Activated CD4-positive, alpha-beta T cell treated with anti-CD3 and anti-CD28 coated beads for 36 hours (primary cell): Measurements from ENCODE around the gene NUP98. TPM values are rescaled to one million over a fixed set of nuclear protein-coding genes. Genes with fewer than 3 reads are reported as not detected.
"Not testable (repeated sequence)": the region's sequence is repeated elsewhere in the genome, so short reads cannot be mapped to it uniquely, and the experiment has no call there.

ENCODE experiments used
- ATAC-seq: fragments of 200-7000 bp; cut with Tn5 transposase; one replicate; pipeline ENCODE4 v1.10.0; 2021; ENCODE audit warnings: mild to moderate bottlenecking, moderate library complexity
- CTCF ChIA-PET: fragments of 350-600 bp; sonication (Branson Sonifier 250); formaldehyde crosslinking; loops from one replicate; lab custom pipeline; 2021; ENCODE audit warnings: antibody characterized with exemption; lab: Charles Lee
- POLR2A ChIA-PET: fragments of 350-600 bp; sonication (Branson Sonifier 250); formaldehyde crosslinking; loops from one replicate; lab custom pipeline; 2021; ENCODE audit warnings: antibody characterized with exemption, inconsistent platforms; lab: Charles Lee
- DNase-seq: peaks from one replicate; pipeline ENCODE4 v3.0.0-alpha.2; 2020
- H3K27ac Mint-ChIP-seq: one replicate; pipeline ENCODE4 v1.8.0; 2021; ENCODE audit warnings: mixed read lengths
- H3K27me3 Mint-ChIP-seq: one replicate; pipeline ENCODE4 v1.8.0; 2021; ENCODE audit warnings: mixed read lengths
- H3K36me3 Mint-ChIP-seq: one replicate; pipeline ENCODE4 v1.8.0; 2021; ENCODE audit warnings: low read depth, mixed read lengths
- H3K4me1 Mint-ChIP-seq: one replicate; pipeline ENCODE4 v1.8.0; 2021; ENCODE audit warnings: mixed read lengths
- H3K4me3 Mint-ChIP-seq: one replicate; pipeline ENCODE4 v1.8.0; 2021; ENCODE audit warnings: mild to moderate bottlenecking, moderate library complexity, mixed read lengths
- H3K9me3 Mint-ChIP-seq: one replicate; pipeline ENCODE4 v1.8.0; 2021; ENCODE audit warnings: low read depth, mixed read lengths
- intact Hi-C, 2 experiments: fragments of 100-400 bp; cut with DNase I in 1 of 2; cut with micrococcal nuclease in 1 of 2; formaldehyde crosslinking; loops; one replicate each; pipeline versions ENCODE4 v1.14.2 to v1.15.1; 2022 to 2024; cut with DNase I, micrococcal nuclease
- total RNA-seq, 2 experiments: library from RNA; stranded (reverse); gene quantifications; one replicate each; pipeline ENCODE4 v1.2.3, GENCODE V29; 2021

Gene NUP98
- total RNA-seq, 2 experiments from 2014 or later = 96.0 to 134 TPM

DNA sequence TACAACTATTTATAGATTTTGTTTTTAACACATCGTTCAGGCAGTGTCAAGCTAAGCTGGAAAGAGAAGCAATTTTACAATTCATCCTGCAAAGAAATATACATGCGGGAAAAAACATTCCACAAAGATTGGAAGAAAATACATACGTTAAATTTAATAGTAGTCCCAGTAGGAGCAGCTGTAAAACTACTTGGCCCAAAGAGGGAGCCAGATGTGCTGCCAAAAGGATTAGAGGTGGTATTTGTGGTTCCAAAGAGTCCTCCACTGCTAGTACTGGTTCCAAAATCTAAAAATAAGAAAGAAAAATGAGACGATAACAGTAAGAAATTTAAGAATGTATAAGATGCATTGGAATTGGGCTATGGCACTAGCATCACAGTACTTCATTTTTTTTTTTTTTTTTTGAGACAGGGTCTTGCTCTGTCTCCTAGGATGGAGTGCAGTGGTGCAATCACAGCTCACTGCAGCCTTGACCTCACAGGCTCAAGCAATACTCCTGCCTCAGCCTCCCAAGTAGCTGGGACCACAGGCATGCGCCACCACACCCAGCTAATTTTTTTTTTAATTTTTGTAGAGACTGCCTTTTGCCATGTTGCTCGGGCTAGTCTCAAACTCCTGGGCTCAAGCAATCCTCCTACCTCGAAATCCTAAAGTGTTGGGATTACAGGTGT, 21.5 kb downstream of the NUP98 start:
- Mint-ChIP-seq H3K27ac (no peak overlapping the region), H3K27me3 (no peaks in the 10 kb centered on the region)
- POLR2A ChIA-PET = no interaction called here

DNA sequence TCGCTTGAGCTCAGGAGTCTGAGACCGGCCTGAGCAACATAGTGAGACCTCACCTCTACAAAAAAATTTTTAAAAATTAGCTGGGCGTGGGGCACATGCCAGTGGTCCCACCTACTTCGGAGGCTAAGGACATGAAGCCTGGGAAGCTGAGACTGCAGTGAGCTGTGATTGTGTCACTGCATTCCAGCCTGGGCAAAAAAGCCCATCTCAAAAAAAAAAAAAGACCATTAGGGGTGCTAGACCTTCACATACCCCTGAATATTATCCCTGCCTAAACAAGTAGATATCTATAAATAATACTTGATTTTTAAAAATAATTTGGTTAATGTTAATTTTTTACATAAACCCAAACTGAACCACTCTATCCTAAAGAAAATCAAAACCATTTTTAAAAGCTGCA, 24.2 kb downstream of the NUP98 start:
- Mint-ChIP-seq H3K9me3 (no peaks in the 10 kb centered on the region), H3K4me1 (no peaks in the 10 kb centered on the region), H3K4me3 (no peak overlapping the region), H3K36me3 (peaks cover 58% of the 10 kb centered on the region), H3K27me3 (no peaks in the 10 kb centered on the region), H3K27ac (no peak overlapping the region)
- ChIA-PET POLR2A (interaction anchor here (0.6 kb wide), 1 partner anchor 13 kb away, joined by 4 read pairs; no protein-coding TSS in a partner anchor), CTCF (interaction anchor here (0.6 to 2.2 kb wide), 5 partner anchors 14 to 299 kb away, joined by 3 to 11 read pairs (median 3); no protein-coding TSS in a partner anchor)
- intact Hi-C loops = loop anchor here in 1 of 2 experiments (5.0 kb wide), 1 partner anchor 236 kb away; no protein-coding TSS in a partner anchor
- ATAC-seq (no peak), DNase-seq (no peak)

More for the DNA sequence above, 21.5 kb downstream of the NUP98 start:
- intact Hi-C loops = no loop called here
- DNase-seq (no peak), ATAC-seq (no peak)
- Mint-ChIP-seq H3K9me3 (no peaks in the 10 kb centered on the region), H3K4me3 (no peak overlapping the region), H3K4me1 (no peaks in the 10 kb centered on the region), H3K36me3 (peaks cover 63% of the 10 kb centered on the region)
- CTCF ChIA-PET = interaction anchor here (0.6 to 1.3 kb wide), 2 partner anchors 32 to 115 kb away, joined by 3 to 4 read pairs; partner anchors contain the start of gene PGAP2

DNA sequence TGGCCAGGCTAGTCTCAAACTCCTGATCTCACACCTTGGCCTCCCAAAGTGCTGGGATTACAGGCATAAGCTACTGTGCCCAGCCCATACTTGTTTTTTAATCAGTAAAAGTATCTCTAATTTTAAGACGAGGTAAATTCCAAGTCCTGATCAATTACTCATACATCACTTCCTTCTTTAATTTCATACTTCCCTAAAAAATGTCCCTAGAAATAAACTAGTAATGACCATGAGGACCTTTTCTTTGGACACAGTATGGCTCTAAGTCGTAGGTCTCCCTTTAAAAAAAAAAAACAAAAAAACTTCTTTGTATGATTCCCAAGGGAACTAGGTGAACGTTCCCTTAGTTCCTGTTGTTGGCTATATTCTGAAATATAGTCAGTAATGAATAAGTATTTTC, 29.8 kb downstream of the NUP98 start:
- H3K4me1 Mint-ChIP-seq = no peaks in the 10 kb centered on the region
- DNase-seq (no peak), ATAC-seq (no peak)
- intact Hi-C loops = no loop called here
- ChIA-PET CTCF (interaction anchor here (0.6 kb wide), 1 partner anchor 18 kb away, joined by 4 read pairs; no protein-coding TSS in a partner anchor), POLR2A (interaction anchor here (0.6 kb wide), 1 partner anchor 351 kb away, joined by 3 read pairs; no protein-coding TSS in a partner anchor)
- no peak overlapping the region for H3K27ac Mint-ChIP-seq
- H3K4me3 Mint-ChIP-seq = no peak overlapping the region
- no peaks in the 10 kb centered on the region for H3K9me3 Mint-ChIP-seq
- H3K36me3 Mint-ChIP-seq = peaks cover 61% of the 10 kb centered on the region
- H3K27me3 Mint-ChIP-seq = no peaks in the 10 kb centered on the region

- intact Hi-C loops, POLR2A ChIA-PET, DNase-seq: not testable (repeated sequence)
These were observed 30.5 kb downstream of the NUP98 start for GRCh38 chr11:3766836-3767235.

DNA sequence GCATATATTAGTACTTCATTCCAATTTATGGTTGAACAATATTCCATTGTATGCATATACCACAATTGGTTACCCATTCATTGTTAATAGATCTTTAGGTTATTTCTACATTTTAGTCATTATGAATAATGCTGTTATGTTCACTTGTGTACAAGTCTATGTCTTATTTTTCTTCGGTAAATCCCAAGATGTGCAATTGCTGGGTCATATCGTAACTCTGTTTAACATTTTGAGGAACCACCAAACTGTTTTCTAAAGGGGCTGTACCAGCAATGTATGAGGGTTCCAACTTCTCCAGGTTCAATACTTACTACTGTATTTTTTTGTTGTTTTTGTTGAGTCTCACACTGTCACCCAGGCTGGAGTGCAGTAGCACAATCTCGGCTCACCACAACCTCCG, 33.1 kb downstream of the NUP98 start:
- Mint-ChIP-seq H3K4me1 (no peaks in the 10 kb centered on the region), H3K27me3 (no peaks in the 10 kb centered on the region), H3K9me3 (no peaks in the 10 kb centered on the region), H3K4me3 (no peak overlapping the region), H3K36me3 (peaks cover 55% of the 10 kb centered on the region), H3K27ac (no peak overlapping the region)
- no peak for DNase-seq
- ChIA-PET CTCF (no interaction called here), POLR2A (no interaction called here)
- ATAC-seq = no peak
- intact Hi-C loops = no loop called here

More at GRCh38 chr11:3766836-3767235, 30.5 kb downstream of the NUP98 start:
- ATAC-seq, H3K27ac Mint-ChIP-seq, H3K4me3 Mint-ChIP-seq, H3K9me3 Mint-ChIP-seq, H3K27me3 Mint-ChIP-seq, H3K4me1 Mint-ChIP-seq, CTCF ChIA-PET: not testable (repeated sequence)
- peaks cover 61% of the 10 kb centered on the region for H3K36me3 Mint-ChIP-seq

DNA sequence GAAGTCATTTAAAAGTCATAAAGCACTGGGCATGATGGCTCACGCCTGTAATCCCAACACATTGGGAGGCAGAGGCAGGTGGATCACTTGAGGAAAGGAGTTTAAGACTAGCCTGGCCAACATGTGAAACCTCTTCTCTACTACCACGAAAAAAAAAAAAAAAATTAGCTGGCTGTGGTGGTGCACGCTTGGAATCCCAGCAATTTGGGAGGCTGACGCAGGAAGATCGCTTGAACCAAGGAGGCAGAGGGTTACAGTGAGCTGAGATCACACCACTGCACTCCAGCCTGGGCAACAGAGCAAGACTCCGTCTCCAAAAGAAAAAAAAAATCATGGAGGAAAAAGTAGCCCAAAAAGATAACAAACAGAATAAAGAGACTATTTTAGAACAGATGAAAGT, 42.2 kb downstream of the NUP98 start:
- Mint-ChIP-seq H3K4me3 (no peak overlapping the region), H3K9me3 (no peaks in the 10 kb centered on the region), H3K4me1 (no peaks in the 10 kb centered on the region), H3K27ac (no peak overlapping the region), H3K27me3 (no peaks in the 10 kb centered on the region), H3K36me3 (peaks cover 46% of the 10 kb centered on the region)
- intact Hi-C loops = no loop called here
- DNase-seq (no peak), ATAC-seq (no peak)
- CTCF ChIA-PET = interaction anchor here (0.6 to 1.4 kb wide), 4 partner anchors 15 to 54 kb away, joined by 3 to 6 read pairs (median 3); partner anchors contain the start of gene PGAP2
- POLR2A ChIA-PET = interaction anchor here (0.6 kb wide), 1 partner anchor 113 kb away, joined by 9 read pairs; no protein-coding TSS in a partner anchor

DNA sequence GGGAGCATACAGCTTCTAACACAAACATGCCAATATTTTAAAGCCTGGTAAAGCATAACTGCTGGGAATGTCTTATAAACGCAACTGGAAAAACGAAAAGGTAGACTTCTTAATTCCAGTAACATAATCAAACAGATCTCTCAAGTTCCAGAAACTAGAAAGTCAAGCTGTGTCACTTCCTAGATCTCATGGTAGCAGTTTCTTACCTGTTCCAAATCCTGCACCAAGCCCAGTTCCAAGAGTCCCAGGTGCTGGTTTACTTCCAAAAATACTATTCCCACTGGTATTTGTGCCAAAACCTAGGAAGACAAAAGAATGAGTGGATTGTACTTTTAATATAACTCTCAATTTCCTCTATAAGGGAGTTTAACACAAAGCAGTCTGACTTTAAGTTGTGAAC, 44.2 kb downstream of the NUP98 start:
- peaks cover 39% of the 10 kb centered on the region for H3K36me3 Mint-ChIP-seq
- intact Hi-C loops = loop anchor here in 1 of 2 experiments (5.0 kb wide), 1 partner anchor 54 kb away; the partner anchor contains the start of gene PGAP2
- CTCF ChIA-PET = interaction anchor here (0.6 kb wide), 1 partner anchor 54 kb away, joined by 3 read pairs; no protein-coding TSS in a partner anchor
- no peak overlapping the region for H3K4me3 Mint-ChIP-seq
- POLR2A ChIA-PET = no interaction called here
- DNase-seq = no peak
- H3K27me3 Mint-ChIP-seq = no peaks in the 10 kb centered on the region
- H3K4me1 Mint-ChIP-seq = peaks cover 1% of the 10 kb centered on the region
- H3K9me3 Mint-ChIP-seq = no peaks in the 10 kb centered on the region
- peak overlapping the region; percentile 37 for H3K27ac Mint-ChIP-seq
- ATAC-seq = no peak

DNA sequence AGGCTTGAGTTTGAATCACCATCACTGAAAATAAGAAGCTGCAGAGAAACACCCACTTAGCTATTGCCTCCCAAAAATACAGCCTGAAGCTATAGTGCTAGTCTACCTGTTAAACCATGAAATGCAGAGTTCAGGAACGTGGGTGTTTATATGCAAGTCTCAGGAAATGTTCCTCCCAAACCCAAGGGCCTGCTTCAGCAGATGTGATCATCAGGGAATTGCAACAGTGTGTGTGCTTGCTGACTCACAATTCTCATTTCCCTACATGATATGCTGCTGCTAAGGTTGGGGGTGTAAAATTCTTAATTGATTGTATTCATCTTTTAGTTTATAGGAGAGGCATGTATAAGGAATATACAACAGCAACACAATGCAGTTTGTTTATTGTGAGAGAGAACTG, 49.6 kb downstream of the NUP98 start:
- Mint-ChIP-seq H3K4me1 (peaks cover 9% of the 10 kb centered on the region), H3K27me3 (no peaks in the 10 kb centered on the region), H3K27ac (no peak overlapping the region), H3K4me3 (no peak overlapping the region), H3K9me3 (no peaks in the 10 kb centered on the region), H3K36me3 (peaks cover 39% of the 10 kb centered on the region)
- CTCF ChIA-PET = no interaction called here
- POLR2A ChIA-PET = no interaction called here
- ATAC-seq (no peak), DNase-seq (no peak)
- intact Hi-C loops = no loop called here

DNA sequence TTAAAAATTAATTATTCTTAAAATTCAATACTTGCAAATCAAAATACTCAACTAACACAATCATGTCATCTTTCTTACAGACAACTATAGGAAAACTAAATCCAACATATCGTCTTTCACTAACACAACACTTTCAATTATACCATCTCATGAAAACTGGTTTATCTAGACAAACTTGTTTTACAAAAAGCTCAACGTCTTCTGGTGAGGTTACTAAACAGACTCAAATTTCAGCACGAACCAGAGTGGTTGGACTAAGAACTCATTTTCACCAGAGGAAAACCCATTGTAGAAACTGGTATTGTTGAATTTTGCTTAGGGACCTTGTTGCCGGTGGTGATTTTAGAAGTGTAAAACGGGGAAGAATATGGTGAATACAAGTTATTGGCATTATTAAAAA, 52.2 kb downstream of the NUP98 start:
- ATAC-seq (no peak), DNase-seq (no peak)
- intact Hi-C loops = no loop called here
- ChIA-PET CTCF (no interaction called here), POLR2A (no interaction called here)
- Mint-ChIP-seq H3K9me3 (no peaks in the 10 kb centered on the region), H3K4me3 (no peak overlapping the region), H3K27me3 (no peaks in the 10 kb centered on the region), H3K36me3 (peaks cover 42% of the 10 kb centered on the region), H3K4me1 (peaks cover 9% of the 10 kb centered on the region), H3K27ac (no peak overlapping the region)

GRCh38 chr11:3738723-3739122, 58.6 kb downstream of the NUP98 start:
- no peak overlapping the region for H3K4me3 Mint-ChIP-seq
- H3K36me3 Mint-ChIP-seq = peaks cover 44% of the 10 kb centered on the region
- no peak overlapping the region for H3K27ac Mint-ChIP-seq
- intact Hi-C loops = no loop called here
- no peak for ATAC-seq
- ChIA-PET CTCF (no interaction called here), POLR2A (no interaction called here)
- no peak for DNase-seq
- no peaks in the 10 kb centered on the region for H3K9me3 Mint-ChIP-seq
- H3K27me3 Mint-ChIP-seq = no peaks in the 10 kb centered on the region
- H3K4me1 Mint-ChIP-seq = no peaks in the 10 kb centered on the region

DNA sequence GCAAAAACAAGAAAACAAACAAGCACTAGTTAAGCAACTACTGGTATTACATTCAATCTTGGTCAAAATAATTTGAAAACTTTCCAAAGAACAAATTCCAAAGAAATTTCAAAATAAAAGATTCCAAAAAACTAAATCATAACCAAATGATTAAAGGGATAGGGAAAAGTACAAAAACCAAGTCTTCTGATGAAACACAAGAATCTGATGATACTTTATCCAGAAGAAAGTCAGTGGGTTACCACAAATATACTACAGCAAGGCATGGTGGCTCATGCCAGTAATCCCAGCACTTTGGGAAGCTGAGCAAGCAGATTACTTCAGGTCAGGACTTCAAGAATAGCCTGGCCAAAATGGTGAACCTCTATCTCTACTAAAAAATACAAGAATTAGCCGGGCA, 59.1 kb downstream of the NUP98 start:
- no peak overlapping the region for H3K27ac Mint-ChIP-seq
- no peak for ATAC-seq
- H3K4me1 Mint-ChIP-seq = no peaks in the 10 kb centered on the region
- ChIA-PET POLR2A (no interaction called here), CTCF (no interaction called here)
- no peaks in the 10 kb centered on the region for H3K9me3 Mint-ChIP-seq
- H3K4me3 Mint-ChIP-seq = no peak overlapping the region
- H3K27me3 Mint-ChIP-seq = no peaks in the 10 kb centered on the region
- peaks cover 48% of the 10 kb centered on the region for H3K36me3 Mint-ChIP-seq
- DNase-seq = no peak
- intact Hi-C loops = no loop called here

DNA sequence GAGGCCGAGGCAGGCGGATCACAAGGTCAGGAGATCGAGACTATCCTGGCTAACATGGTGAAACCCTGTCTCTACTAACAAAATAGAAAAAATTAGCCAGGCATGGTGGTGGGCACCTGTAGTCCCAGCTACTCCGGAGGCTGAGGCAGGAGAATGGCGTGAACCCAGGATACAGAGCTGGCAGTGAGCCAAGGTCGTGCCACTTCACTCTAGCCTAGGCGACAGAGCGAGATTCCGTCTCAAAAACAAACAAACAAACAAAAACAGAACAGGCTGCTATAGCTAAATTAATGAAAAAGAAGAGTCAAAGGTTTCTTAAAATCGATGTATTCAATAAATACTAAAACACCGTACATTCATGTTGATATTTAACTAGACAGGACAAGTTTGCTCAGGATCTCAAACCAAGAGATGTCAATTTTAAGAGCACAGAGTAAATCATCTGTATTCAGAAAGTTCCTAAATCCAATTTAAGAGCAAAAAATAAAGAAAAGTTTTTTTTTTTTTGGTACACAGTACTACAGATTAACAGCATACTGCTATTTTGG, 59.9 kb downstream of the NUP98 start:
- POLR2A ChIA-PET = no interaction called here
- H3K4me3 Mint-ChIP-seq = no peak overlapping the region
- no peak overlapping the region for H3K27ac Mint-ChIP-seq
- H3K4me1 Mint-ChIP-seq = peaks cover 3% of the 10 kb centered on the region
- CTCF ChIA-PET = no interaction called here
- peaks cover 48% of the 10 kb centered on the region for H3K36me3 Mint-ChIP-seq
- ATAC-seq (no peak), DNase-seq (no peak)
- no peaks in the 10 kb centered on the region for H3K27me3 Mint-ChIP-seq
- H3K9me3 Mint-ChIP-seq = no peaks in the 10 kb centered on the region
- intact Hi-C loops = no loop called here
